ENCODE measurements around the gene CHTOP.

- no peak for TF ChIP-seq CTCF (IDR thresholded peaks at IDR 0.05)
- TF ChIP-seq MAX (IDR thresholded peaks at IDR 0.05; ENCODE audit: low read depth) = no peak
- no peak for TF ChIP-seq PBX3 (IDR thresholded peaks at IDR 0.05)
- TF ChIP-seq GABPA (IDR thresholded peaks at IDR 0.05; ENCODE audit: low read depth) = no peak
- TF ChIP-seq IRF3 (IDR thresholded peaks at IDR 0.05; ENCODE audit: low read depth, low read length) = no peak
- TF ChIP-seq EZH2phosphoT487 (IDR thresholded peaks at IDR 0.05; ENCODE audit: borderline replicate concordance, low read depth) = no peak
- no peak for TF ChIP-seq SIN3A (IDR thresholded peaks at IDR 0.05; ENCODE audit: borderline replicate concordance, low read depth, low read length)
- no peak for TF ChIP-seq RCOR1 (IDR thresholded peaks at IDR 0.05; ENCODE audit: low read length)
- TF ChIP-seq MEF2A (IDR thresholded peaks at IDR 0.05; ENCODE audit: borderline replicate concordance, low read depth) = no peak
- TF ChIP-seq JUND (IDR thresholded peaks at IDR 0.05) = no peak
- TF ChIP-seq YY1 (IDR thresholded peaks at IDR 0.05; ENCODE audit: low read depth) = no peak
- no peak for TF ChIP-seq NFIC (IDR thresholded peaks at IDR 0.05; ENCODE audit: borderline replicate concordance)
- TF ChIP-seq POLR2AphosphoS5 (IDR thresholded peaks at IDR 0.05; ENCODE audit: low read depth, low read length) = no peak
Observed at GRCh38 chr1:153688736-153689328, 55.0 kb downstream of the CHTOP start.
